ENCODE results near the gene WHAMM.

Gene WHAMM

DNA sequence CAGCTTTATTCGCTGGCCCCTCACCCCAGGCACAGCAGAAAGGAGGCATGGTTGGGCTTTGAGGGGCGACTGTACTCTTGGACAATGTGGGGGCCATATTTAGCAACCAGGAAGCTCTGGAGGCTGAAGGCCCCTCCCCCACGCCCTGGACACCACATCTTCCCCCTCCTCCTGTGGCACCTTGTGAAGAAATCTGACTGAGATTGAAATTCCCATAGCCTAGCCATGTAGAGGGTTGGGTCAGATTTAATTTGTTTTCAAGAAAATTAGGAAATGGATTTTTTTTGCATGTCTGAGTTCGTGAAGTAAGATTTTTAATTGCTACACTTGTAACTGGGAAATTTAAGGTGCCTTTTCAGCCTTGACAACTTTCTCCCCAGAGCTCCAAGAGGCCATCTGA, 28.1 kb upstream of the WHAMM start:
- TF ChIP-seq NFIC (IDR thresholded peaks at IDR 0.05) (no peak), TEAD4 (IDR thresholded peaks at IDR 0.05) (no peak), USF1 (IDR thresholded peaks at IDR 0.05) (no peak), TAF1 (IDR thresholded peaks at IDR 0.05; ENCODE audit: low read depth) (no peak), EP300 (IDR thresholded peaks at IDR 0.05; ENCODE audit: borderline replicate concordance) (no peak), ZBTB7A (IDR thresholded peaks at IDR 0.05; ENCODE audit: low read depth) (no peak), FOXM1 (IDR thresholded peaks at IDR 0.05; ENCODE audit: borderline replicate concordance, low read depth) (no peak)
- TF ChIP-seq, protein P1, sequence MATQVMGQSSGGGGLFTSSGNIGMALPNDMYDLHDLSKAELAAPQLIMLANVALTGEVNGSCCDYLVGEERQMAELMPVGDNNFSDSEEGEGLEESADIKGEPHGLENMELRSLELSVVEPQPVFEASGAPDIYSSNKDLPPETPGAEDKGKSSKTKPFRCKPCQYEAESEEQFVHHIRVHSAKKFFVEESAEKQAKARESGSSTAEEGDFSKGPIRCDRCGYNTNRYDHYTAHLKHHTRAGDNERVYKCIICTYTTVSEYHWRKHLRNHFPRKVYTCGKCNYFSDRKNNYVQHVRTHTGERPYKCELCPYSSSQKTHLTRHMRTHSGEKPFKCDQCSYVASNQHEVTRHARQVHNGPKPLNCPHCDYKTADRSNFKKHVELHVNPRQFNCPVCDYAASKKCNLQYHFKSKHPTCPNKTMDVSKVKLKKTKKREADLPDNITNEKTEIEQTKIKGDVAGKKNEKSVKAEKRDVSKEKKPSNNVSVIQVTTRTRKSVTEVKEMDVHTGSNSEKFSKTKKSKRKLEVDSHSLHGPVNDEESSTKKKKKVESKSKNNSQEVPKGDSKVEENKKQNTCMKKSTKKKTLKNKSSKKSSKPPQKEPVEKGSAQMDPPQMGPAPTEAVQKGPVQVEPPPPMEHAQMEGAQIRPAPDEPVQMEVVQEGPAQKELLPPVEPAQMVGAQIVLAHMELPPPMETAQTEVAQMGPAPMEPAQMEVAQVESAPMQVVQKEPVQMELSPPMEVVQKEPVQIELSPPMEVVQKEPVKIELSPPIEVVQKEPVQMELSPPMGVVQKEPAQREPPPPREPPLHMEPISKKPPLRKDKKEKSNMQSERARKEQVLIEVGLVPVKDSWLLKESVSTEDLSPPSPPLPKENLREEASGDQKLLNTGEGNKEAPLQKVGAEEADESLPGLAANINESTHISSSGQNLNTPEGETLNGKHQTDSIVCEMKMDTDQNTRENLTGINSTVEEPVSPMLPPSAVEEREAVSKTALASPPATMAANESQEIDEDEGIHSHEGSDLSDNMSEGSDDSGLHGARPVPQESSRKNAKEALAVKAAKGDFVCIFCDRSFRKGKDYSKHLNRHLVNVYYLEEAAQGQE (IDR thresholded peaks at IDR 0.05; ENCODE audit: low read depth): no peak

GRCh38 chr15:82788496-82788895, 20.9 kb upstream of the WHAMM start:
- TF ChIP-seq CREB1 (IDR thresholded peaks at IDR 0.05; ENCODE audit: low read depth) (no peak), TCF12 (IDR thresholded peaks at IDR 0.05; ENCODE audit: low read depth) (no peak), RAD21 (IDR thresholded peaks at IDR 0.05; ENCODE audit: low read depth) (no peak), NFIC (IDR thresholded peaks at IDR 0.05) (no peak), YY1 (IDR thresholded peaks at IDR 0.05; ENCODE audit: low read depth) (no peak), USF1 (IDR thresholded peaks at IDR 0.05) (no peak), EP300 (IDR thresholded peaks at IDR 0.05; ENCODE audit: borderline replicate concordance) (no peak), ZBTB7A (IDR thresholded peaks at IDR 0.05; ENCODE audit: low read depth) (no peak)
- TF ChIP-seq, protein P2, sequence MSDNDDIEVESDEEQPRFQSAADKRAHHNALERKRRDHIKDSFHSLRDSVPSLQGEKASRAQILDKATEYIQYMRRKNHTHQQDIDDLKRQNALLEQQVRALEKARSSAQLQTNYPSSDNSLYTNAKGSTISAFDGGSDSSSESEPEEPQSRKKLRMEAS (IDR thresholded peaks at IDR 0.05): no peak

- TF ChIP-seq YY1 (IDR thresholded peaks at IDR 0.05; ENCODE audit: low read depth) (no peak), EP300 (IDR thresholded peaks at IDR 0.05; ENCODE audit: borderline replicate concordance) (no peak), CEBPB (IDR thresholded peaks at IDR 0.05) (no peak)
Observed at GRCh38 chr15:82789491-82789890, 19.9 kb upstream of the WHAMM start.

GRCh38 chr15:82790321-82790720, 19.1 kb upstream of the WHAMM start:
- TF ChIP-seq TAF1 (IDR thresholded peaks at IDR 0.05; ENCODE audit: low read depth): no peak
- TF ChIP-seq EP300 (IDR thresholded peaks at IDR 0.05; ENCODE audit: borderline replicate concordance): no peak
- no peak for TF ChIP-seq CREB1 (IDR thresholded peaks at IDR 0.05; ENCODE audit: low read depth)
- TF ChIP-seq, protein P1 (IDR thresholded peaks at IDR 0.05; ENCODE audit: low read depth): no peak
- TF ChIP-seq, protein P2 (IDR thresholded peaks at IDR 0.05): no peak
- TF ChIP-seq YY1 (IDR thresholded peaks at IDR 0.05; ENCODE audit: low read depth): no peak
- TF ChIP-seq NFIC (IDR thresholded peaks at IDR 0.05): no peak
- TF ChIP-seq EGR1 (IDR thresholded peaks at IDR 0.05): no peak
- no peak for TF ChIP-seq CEBPB (IDR thresholded peaks at IDR 0.05)
- no peak for TF ChIP-seq TCF12 (IDR thresholded peaks at IDR 0.05; ENCODE audit: low read depth)
- no peak for TF ChIP-seq FOXM1 (IDR thresholded peaks at IDR 0.05; ENCODE audit: borderline replicate concordance, low read depth)
- TF ChIP-seq ZBTB7A (IDR thresholded peaks at IDR 0.05; ENCODE audit: low read depth): no peak
- no peak for TF ChIP-seq USF1 (IDR thresholded peaks at IDR 0.05)
- TF ChIP-seq RAD21 (IDR thresholded peaks at IDR 0.05; ENCODE audit: low read depth): no peak
- no peak for TF ChIP-seq TEAD4 (IDR thresholded peaks at IDR 0.05)

GRCh38 chr15:82792068-82792467, 17.4 kb upstream of the WHAMM start:
- TF ChIP-seq, protein P2 (IDR thresholded peaks at IDR 0.05): no peak
- TF ChIP-seq RAD21 (IDR thresholded peaks at IDR 0.05; ENCODE audit: low read depth): no peak

DNA sequence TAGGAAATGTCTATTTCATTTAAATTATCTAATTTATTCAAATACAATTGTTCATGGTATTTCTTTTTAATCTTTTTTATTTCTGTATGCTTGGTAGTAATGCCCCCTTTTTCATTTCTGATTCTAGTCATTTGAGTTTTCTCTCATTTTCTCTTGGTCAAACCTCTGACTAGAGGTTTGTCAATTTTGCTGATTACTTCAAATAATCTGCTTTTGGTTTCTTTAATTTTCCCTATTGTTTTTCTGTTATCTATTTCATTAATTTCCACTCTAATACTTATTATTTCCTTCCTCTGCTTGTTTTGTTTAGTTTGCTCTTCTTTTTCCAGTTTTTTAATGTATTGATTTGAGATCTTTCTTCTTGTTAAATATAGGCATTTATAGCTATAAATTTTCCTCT, 15.7 kb upstream of the WHAMM start:
- TF ChIP-seq TCF12 (IDR thresholded peaks at IDR 0.05; ENCODE audit: low read depth): no peak
- no peak for TF ChIP-seq USF1 (IDR thresholded peaks at IDR 0.05)
- TF ChIP-seq, protein P2 (IDR thresholded peaks at IDR 0.05): no peak
- TF ChIP-seq EGR1 (IDR thresholded peaks at IDR 0.05): no peak
- TF ChIP-seq YY1 (IDR thresholded peaks at IDR 0.05; ENCODE audit: low read depth): no peak
- TF ChIP-seq CEBPB (IDR thresholded peaks at IDR 0.05): no peak
- TF ChIP-seq EP300 (IDR thresholded peaks at IDR 0.05; ENCODE audit: borderline replicate concordance): no peak
- TF ChIP-seq CREB1 (IDR thresholded peaks at IDR 0.05; ENCODE audit: low read depth): no peak
- no peak for TF ChIP-seq TAF1 (IDR thresholded peaks at IDR 0.05; ENCODE audit: low read depth)
- no peak for TF ChIP-seq FOXM1 (IDR thresholded peaks at IDR 0.05; ENCODE audit: borderline replicate concordance, low read depth)
- no peak for TF ChIP-seq ZBTB7A (IDR thresholded peaks at IDR 0.05; ENCODE audit: low read depth)
